HG03442 (cell line): ENCODE data around the gene NPTX2.
"Not testable (repeated sequence)": the region's sequence is repeated elsewhere in the genome, so short reads cannot be mapped to it uniquely, and the experiment has no call there.

Experiments
- ATAC-seq: cut with Tn5 transposase; IDR thresholded peaks from one replicate; pipeline ENCODE4 v1.9.1; 2021; ENCODE audit warnings: mild to moderate bottlenecking, moderate library complexity; ENCODE audit not compliant: unreplicated experiment

The NPTX2 gene, protein sequence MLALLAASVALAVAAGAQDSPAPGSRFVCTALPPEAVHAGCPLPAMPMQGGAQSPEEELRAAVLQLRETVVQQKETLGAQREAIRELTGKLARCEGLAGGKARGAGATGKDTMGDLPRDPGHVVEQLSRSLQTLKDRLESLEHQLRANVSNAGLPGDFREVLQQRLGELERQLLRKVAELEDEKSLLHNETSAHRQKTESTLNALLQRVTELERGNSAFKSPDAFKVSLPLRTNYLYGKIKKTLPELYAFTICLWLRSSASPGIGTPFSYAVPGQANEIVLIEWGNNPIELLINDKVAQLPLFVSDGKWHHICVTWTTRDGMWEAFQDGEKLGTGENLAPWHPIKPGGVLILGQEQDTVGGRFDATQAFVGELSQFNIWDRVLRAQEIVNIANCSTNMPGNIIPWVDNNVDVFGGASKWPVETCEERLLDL

DNA sequence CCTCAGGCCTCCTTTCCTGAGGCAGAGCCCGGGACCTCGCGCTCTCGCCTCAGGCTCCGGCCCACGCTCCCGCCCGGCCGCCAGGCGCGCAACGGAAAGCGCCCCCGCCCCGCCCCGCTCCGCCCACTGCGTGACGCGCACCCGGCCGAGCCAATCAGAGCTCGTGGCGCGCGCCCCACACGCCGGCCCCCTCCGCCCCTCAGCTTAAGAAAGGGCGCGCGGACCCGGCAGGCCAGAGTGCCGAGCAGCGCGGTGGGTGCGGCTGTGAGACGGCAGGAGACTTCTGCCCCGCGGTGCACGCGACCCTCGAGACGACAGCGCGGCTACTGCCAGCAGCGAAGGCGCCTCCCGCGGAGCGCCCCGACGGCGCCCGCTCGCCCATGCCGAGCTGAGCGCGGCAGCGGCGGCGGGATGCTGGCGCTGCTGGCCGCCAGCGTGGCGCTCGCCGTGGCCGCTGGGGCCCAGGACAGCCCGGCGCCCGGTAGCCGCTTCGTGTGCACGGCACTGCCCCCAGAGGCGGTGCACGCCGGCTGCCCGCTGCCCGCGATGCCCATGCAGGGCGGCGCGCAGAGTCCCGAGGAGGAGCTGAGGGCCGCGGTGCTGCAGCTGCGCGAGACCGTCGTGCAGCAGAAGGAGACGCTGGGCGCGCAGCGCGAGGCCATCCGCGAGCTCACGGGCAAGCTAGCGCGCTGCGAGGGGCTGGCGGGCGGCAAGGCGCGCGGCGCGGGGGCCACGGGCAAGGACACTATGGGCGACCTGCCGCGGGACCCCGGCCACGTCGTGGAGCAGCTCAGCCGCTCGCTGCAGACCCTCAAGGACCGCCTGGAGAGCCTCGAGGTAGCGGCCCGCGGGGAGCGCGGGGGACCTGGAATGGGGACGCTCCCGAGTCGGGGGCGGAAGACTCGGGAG lies at the start of gene NPTX2:
Gene NPTX2, plus strand, starts transcription at position 235 of the 909 bp plus-strand sequence. Its CDS starts 177 bp downstream, at position 412.
- no peak for ATAC-seq

DNA sequence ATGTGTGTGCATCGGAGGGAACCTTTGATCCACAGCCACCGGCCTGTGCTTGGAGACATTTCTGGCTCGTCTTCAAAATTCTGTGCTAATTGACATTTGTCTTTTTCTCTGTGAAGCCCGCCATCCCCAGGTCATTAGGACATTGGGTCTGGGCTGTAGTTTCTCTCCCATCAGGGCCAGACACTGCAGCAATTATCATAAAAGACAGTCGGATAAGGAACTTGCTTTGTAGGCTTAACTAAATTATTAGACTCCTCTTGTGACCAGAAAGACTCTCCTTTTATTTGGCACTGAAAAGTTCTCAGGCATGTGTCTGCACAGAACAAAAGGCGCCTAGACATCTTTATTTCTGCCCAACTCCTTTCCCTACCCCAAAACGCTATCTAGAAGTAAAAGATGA lies 49.1 kb upstream of the NPTX2 start:
- ATAC-seq, result no peak

DNA sequence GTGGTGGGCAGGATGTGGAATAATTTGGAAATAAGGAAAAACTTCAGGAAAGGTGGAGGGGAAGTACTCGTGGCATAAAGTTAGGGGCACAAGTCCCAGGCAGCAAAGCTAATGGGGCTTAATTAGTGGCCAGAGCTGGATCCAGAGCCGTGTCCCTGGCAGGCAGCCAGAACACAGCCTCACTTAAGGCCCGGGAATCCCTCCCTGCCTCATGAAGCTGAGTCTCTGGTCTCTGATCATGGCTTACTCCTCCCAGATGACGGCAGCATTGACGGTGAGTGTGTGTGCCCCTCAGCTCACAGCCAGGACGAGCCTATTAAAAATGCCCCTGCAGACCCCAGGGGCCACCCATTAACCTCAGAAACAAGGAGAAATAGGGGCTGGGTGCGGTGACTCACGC lies 48.2 kb upstream of the NPTX2 start:
- no peak for ATAC-seq

DNA sequence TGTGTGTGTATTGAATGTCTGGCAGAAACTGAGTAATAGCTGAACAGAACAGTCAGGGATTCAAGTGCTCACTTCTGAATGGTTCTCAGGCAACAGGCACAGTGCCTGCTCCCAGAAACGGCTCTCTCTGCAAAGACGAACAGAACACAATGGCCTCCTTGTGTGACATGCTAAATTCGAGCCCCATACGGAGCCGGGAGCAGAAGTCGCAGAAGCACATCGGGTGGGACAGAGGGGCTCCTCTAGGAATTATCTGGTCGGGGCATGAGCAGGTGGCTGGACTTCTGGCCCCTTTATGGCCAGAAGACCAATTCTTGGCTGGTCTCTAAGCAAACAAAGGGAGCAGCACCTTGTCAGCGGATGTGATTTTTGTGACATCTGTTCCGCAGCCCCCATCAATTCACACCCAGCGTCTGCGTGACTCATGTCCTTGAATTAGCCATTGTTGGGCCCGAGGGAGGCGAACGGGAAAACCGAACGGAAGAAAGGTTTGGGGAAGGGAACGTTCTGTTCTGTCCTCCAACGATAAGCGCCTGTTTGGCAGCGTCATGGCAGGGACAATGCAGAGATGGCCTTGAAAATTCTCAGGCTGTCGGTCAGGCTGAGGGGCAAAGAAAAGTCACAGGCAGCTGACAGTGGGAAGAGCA lies 47.3 kb upstream of the NPTX2 start:
- ATAC-seq, result no peak

DNA sequence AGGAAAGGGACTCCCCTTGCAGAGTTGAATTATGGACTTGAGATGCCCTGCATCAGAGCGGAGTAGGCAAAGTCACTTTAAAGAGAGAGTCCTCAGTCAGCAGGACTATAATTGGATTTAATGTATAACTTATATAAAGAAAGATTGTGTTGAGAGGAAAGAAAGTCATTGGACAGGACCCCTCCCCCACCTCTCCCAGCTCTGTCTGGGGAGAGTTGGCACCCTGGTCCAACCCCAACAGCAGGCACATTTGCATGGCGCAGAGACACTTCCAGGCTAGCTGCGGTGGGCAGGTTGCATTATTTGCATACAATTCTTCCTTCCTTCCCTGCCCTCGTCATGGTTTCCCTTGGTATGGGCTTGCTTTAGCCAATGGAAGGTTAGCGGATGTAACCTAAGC lies 46.1 kb upstream of the NPTX2 start:
- ATAC-seq, result no peak

DNA sequence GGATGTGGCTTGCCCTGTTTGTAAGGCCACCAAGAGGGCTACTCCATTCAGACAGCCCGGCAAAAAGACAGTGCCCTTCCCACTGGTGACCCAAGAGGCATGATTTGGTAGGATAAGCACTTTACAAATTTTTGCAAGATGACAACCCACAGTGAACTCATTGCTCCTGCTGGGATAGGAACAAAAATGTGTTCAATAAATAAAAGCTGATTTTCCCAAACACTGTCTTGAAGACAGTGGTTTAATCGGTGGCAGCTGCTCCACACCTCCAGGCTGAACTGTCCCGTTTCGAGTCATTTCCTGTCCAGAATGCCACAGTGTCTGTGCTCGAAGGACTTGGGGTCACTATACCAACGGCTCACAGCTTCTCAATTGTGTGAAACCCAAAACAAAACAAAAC lies 45.1 kb upstream of the NPTX2 start:
- ATAC-seq, result no peak

DNA sequence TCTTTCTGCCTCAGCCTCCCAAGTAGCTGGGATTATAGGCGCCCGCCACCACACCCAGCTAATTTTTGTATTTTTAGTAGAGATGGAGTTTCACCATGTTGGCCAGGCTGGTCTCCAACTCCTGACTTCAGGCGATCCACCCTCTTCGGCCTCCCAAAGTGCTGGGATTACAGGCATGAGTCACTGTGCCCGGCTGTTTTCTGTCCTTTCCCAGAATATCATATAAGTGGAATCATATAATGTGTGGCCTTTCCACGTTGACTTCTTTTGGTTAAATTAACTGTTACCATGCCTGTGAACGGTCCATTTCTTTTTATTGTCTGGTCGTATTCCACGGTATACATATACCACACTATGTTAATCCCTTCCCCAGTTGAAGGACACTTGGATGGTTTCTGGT lies 44.4 kb upstream of the NPTX2 start:
- not testable (repeated sequence) for ATAC-seq

DNA sequence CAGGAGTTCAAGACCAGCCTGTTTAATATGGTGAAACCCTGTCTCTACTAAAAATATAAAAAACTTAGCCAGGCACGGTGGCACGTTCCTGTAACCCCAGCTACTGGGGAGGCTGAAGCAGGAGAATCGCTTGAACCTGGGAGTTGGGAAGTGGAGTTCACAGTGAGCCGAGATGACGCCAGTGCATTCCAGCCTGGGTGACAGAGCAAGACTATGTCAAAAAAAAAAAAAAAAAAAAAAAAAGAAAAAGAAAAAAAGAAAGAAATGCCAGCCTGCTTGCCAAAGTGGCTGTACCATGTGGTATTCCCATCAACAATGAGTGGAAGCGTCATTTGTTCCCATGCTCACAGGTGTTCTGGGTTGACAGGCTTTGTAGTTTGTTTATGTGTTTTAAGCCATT lies 43.3 kb upstream of the NPTX2 start:
- no peak for ATAC-seq

DNA sequence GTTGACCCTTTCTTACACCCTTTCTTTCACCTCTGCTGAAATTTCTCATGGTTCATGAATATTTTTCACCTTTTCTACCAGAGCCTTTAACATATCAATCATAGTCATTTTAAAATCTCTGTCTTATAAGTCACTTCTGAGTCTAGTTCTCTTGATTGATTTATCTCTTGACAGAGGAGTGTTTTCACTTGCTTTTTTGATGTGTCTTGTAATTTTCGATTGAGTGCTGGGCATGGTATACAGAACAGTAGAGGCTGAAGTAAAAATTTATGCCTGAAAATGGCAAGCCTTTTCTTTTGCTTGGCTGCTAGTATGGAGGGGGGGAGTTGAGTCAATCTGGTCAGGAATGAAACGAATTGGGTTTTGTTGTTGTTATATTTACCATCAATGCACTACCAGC lies 41.2 kb upstream of the NPTX2 start:
- ATAC-seq, result no peak

DNA sequence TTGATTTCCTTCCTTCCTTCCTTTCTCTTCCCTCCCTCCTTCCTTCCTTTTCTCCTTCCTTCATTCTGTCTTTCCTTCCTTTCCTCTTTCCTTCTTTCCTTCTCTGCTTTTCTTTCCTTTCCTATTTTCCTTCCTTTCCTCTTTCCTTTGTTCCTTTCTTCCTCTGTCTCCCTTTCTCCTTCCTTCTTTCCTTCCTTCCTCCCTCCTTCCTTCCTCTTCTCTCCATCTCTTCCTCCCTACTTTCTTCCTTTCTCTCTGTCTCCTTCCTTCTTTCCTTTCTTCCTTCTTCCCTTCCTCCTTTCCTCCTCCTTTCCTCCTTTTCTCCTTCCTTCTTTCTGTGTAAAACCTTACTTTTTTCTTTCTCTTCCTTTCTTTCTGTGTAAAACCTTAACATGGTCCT lies 32.3 kb upstream of the NPTX2 start:
- no peak for ATAC-seq

DNA sequence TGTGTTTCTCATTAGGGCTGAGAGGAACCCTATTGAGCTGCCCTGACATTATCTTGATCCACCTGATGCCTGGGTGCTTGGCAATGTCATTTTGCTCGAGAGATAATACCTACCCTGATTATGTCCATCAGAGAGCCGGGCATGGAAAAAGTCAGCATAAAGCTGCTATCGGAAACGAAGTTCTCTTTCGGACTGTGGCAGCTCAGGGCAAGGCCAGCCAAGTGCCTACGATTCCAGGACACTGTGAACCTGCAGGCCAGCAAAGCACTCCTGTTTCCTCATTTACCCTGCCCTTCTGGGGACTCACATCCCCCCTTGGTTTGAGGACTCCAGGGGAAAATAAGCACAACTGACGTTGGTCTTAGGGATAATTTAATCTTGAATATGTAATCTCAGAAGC lies 25.2 kb upstream of the NPTX2 start:
- ATAC-seq, result no peak

DNA sequence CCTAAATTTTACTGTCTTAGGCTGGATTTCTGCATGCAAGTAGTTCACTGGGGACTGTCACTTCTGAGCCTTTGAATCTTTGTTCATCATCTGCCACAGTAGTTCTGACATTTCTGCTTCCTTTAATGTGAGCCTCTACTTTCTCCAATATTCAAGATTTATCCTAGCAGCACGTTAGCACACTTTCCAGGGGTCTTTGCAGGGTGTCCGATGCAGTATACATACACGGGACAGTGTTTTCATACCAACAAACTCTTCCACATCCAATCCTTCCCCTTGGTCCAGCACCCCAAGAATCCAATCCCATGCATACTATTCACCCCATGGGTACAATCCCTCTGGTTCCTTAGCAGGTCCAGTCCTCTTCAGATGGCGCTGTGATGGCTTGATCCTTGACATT lies 22.7 kb upstream of the NPTX2 start:
- ATAC-seq, result no peak

DNA sequence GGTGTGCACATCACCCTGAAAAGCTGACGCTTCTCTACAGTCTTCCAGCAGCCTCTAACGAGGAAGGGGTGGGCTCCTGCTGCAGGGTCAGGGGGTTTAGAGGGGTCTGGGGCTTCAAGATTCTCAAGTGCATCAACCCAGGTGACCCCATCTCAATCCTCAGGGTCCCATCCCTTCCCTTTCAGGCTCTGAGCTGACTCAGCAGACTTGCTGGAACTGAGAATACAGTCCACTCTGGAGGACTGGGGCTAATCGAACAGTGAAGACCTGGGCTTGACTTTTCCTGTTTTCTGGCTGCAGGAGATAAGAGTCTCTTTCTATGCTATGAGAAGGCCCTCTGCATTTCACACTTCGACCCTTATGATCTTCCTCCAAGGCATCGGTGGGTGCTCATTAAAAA lies 22.3 kb upstream of the NPTX2 start:
- ATAC-seq, result no peak

DNA sequence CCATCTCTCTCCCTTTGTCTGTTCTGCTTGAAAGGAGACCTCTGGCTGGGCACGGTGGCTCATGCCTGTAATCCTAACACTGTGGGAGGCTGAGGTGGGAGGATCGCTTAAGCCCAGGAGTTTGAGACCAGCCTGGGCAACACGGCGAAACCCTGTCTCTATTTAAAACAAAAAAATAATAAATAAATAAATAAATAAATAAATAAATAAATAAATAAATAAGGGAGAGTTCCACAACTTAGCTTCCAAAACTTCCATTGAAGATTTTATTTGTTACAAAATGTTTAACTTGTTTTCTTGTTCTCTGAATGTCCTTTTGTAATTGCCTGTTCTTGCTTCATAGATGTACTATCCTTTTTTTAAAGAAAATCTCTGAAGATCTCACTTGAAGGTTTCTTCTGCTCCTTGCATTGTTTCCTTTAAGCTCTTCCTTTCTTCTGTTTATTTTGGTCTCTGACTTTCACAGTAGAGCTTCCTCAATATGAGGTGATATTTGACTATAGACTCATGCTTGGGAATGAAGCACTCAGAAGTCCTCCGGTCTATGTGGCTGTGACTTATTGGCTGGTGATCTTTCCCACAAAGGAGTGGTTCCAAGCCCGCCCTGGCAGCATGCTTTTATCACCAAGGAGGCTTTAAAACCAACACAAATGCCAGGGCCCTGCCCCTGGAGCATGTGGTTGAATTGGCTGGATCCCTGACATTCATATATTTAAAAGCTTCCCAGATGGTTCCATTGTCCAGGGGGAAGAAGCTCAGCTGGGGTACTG lies 18.1 kb upstream of the NPTX2 start:
- ATAC-seq, result no peak

DNA sequence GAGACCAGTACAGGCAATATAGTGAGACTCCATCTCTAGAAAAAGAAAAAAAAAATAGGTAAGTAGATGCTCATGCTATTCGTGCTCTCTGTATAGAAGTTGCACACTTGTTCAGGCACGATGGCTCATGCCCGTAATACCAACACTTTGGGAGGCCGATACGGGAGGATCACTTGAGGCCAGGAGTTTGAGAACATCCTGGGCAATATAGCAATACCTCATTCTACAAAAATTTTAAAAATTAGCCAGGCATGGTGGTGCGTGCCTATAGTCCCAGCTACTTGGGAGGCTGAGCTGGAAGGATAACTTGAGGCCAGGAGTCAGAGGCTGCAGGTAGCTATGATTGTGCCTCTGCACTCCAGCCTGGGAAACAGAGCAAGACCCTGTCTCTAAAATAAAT lies 17.2 kb upstream of the NPTX2 start:
- ATAC-seq, result no peak

DNA sequence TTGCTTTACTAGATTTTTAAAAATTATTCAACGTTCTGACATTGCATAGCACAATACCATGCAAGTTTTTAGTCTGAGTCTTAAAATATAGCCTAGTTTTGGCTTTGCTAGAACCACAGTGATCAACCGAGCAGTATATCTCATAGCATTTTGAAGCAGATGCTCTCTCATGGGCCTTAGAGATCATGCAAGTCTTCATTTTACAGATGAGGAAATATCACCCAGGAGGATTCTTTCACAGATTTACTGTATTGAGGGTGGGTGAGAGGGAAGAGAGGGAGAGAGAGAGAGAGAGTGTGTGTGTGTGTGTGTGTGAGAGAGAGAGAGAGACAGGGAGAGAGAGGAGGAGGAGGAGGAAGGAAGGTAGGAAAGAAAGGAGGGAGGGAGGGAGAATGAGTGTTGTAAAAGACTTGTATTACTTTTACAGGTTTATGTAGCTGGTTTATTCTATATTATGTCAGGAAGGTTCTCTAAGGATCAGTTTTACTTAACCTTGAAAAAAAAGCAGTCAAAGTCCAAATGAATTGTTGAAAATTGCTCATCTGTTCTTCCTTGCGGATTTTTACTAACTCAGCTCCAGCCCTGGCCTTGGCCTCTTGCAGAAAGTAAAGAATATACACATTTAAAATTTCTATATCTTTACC lies 14.2 kb upstream of the NPTX2 start:
- ATAC-seq, result no peak

DNA sequence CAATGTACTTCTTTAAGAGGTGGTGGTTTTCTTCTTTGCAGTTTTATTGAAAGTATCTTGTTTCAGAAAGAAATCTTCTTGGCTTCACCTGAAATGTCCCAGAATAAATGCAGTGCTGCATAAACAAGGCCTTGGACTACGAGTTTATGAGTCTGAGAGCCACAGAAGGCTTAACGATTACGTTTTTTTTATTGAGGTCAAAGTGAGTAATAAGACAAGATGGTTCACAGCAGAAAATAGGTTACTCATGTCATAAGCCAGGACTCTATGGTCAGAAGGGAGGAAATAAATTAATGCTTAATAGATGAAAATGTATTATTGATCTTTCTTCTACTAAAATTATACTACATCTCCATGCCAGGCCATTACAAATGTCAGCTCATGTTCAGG lies 13.7 kb upstream of the NPTX2 start:
- no peak for ATAC-seq

DNA sequence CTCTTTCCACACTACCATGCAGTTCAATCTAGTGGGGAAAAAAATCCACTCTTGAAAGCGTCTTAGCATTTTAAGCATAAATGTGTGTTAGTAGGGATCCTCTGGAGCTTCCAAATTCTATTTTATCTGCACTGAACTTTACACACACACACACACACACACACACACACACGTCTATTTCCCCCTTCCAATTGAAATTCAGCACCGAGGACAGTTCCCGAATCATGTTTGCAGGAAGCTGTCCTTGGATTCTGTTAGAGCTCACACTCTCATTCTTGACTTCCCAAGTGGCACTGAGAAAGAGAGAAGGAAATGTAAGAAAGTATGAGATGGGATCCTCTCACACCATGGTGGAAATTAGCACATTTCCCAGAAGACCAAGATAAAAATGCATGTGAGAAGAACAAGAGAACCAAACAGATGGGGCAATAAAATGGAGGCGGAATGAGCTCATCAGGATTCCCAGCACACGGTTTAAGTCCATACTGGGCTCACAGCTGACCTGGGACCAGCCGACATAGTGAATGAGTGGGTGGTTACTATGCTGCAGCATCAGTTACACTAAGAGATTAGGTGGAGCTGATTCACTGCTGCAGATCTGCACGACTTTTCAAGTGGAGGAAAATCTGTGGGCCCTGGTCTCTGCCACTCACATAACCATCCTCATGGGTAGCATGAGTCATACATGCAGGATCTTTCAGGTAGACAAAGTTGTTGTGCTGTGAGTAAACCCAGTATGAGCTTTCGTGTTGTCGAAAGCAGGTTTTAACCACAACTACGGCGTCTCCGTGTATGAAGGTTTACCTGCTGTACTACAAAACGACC lies 3.3 kb upstream of the NPTX2 start:
- no peak for ATAC-seq

DNA sequence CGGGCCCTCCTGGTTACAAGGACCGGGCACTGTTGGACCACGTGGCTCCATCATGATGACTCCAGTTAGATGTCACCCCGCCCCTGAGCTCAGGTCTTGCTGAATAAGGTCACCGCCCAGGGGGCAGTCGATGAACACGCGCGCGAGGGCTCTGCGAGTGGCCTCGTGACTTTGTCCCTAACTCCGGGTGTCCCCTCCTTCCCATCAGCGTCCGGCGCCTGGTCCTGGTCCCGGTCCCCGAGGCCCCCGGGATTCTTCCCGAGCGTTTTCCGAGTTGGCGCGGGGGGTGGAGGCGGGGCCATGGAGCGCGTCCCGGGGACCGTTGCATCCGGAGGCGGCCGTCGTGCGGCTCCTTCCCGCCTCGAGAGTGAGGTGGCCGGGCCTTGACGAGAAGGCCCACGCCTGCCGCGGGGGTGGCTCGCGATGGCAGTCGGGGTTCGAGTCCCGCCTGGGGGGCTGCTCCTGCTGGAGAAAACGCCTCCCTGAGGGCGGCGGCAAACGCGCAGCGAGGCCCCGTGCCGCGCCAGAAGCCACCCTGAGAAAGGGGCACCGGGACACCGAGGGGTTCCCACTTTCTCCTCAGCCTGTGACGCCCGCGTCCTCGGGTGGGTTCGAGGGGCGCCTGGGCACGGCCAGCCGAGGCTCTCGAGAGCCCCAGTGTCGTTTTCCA lies 569 bp upstream of the NPTX2 start:
- ATAC-seq, result no peak
